Measurements from ENCODE around the gene HEATR5B. TPM values are rescaled to one million over a fixed set of nuclear protein-coding genes. Genes with fewer than 3 reads are reported as not detected.

HEATR5B gene
- total and polyA plus RNA-seq, 2 of the 4 experiments (the other 2 are of a cell fraction) = 8.3 to 17.9 TPM

DNA sequence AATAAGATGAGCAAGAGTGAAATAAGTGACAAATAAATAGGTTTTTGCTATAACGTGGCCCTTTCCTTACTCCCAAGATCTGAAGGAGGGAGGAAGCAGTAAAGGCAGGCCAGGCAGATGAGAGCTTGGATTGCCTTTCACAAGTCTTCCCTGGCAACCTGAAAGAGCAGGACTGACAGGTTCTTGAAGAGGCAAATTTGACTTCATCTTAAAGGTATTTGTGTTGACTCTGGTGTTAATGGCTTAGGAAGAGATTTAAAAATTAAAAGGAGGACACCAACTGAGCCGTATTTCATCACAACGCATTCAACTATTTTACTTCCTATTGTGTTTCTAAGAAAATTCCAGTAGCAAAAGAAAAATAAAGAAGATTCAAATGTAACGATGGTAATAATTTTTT lies 121.1 kb downstream of the HEATR5B start:
- no peak overlapping the region for H2AK5ac ChIP-seq (ENCODE audit: low read depth, low read length)
- no peaks in the 10 kb centered on the region for H3K27me3 ChIP-seq (ENCODE audit: control insufficient read depth, insufficient read depth, low read length)
- H3K56ac ChIP-seq (ENCODE audit: extremely low read depth, insufficient read depth, low read length) = no peak overlapping the region
- H2BK20ac ChIP-seq (ENCODE audit: low read depth, low read length) = no peak overlapping the region
- H3K4me3 ChIP-seq (ENCODE audit: insufficient read depth, low read depth, low read length) = no peak overlapping the region
- H3K4ac ChIP-seq (ENCODE audit: low read depth, low read length) = no peak overlapping the region
- BruUV-seq (replicated peaks) = no TSS peak
- H2AK9ac ChIP-seq (replicated peaks; ENCODE audit: low read depth, low read length, poor library complexity) = no peak overlapping the region
- H4K5ac ChIP-seq (ENCODE audit: low read depth, low read length) = no peak overlapping the region
- H4K91ac ChIP-seq (ENCODE audit: insufficient read depth, low read depth, low read length) = no peak overlapping the region
- H3K9me1 ChIP-seq (ENCODE audit: insufficient read depth, low read length) = peaks cover under 1% of the 10 kb centered on the region; the same call in 1 of the 2 replicates
- no peak overlapping the region for H4K8ac ChIP-seq (ENCODE audit: low read depth in 2 of 2, low read length in 2 of 2)
- CTCF ChIA-PET = no interaction called here
- H3K36me3 ChIP-seq (ENCODE audit: control insufficient read depth, insufficient read depth, low read length) = no peaks in the 10 kb centered on the region
- no peak overlapping the region for H3K18ac ChIP-seq (ENCODE audit: low read depth, low read length)
- no peak overlapping the region for H3K27ac ChIP-seq (ENCODE audit: insufficient read depth, low read length)
- intact Hi-C loops (cut with micrococcal nuclease) (no loop called here), in situ Hi-C loops (cut with MboI; ENCODE audit: low sequenced_read_pairs) (no loop called here), dilution Hi-C loops (cut with HindIII; ENCODE audit: low sequenced_read_pairs, unreplicated experiment) (no loop called here)
- no peak for TF ChIP-seq MAZ (IDR thresholded peaks at IDR 0.05; ENCODE audit: borderline replicate concordance, low read depth, low read length)
- no peak for TF ChIP-seq MAFK (IDR thresholded peaks at IDR 0.05; ENCODE audit: low read depth, low read length)
- TF ChIP-seq, protein P1, sequence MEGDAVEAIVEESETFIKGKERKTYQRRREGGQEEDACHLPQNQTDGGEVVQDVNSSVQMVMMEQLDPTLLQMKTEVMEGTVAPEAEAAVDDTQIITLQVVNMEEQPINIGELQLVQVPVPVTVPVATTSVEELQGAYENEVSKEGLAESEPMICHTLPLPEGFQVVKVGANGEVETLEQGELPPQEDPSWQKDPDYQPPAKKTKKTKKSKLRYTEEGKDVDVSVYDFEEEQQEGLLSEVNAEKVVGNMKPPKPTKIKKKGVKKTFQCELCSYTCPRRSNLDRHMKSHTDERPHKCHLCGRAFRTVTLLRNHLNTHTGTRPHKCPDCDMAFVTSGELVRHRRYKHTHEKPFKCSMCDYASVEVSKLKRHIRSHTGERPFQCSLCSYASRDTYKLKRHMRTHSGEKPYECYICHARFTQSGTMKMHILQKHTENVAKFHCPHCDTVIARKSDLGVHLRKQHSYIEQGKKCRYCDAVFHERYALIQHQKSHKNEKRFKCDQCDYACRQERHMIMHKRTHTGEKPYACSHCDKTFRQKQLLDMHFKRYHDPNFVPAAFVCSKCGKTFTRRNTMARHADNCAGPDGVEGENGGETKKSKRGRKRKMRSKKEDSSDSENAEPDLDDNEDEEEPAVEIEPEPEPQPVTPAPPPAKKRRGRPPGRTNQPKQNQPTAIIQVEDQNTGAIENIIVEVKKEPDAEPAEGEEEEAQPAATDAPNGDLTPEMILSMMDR (conservative IDR thresholded peaks at IDR 0.05; ENCODE audit: low read depth, low read length) = no peak
- TF ChIP-seq MXI1 (IDR thresholded peaks at IDR 0.05; ENCODE audit: borderline replicate concordance, low read depth, low read length) = no peak
- no peak for TF ChIP-seq RAD21 (IDR thresholded peaks at IDR 0.05; ENCODE audit: low read length)
- TF ChIP-seq RFX5 (IDR thresholded peaks at IDR 0.05; ENCODE audit: low read depth, low read length) = no peak
- no peak for TF ChIP-seq POLR2A (IDR thresholded peaks at IDR 0.05; ENCODE audit: low read depth, low read length)
- TF ChIP-seq, protein P2, sequence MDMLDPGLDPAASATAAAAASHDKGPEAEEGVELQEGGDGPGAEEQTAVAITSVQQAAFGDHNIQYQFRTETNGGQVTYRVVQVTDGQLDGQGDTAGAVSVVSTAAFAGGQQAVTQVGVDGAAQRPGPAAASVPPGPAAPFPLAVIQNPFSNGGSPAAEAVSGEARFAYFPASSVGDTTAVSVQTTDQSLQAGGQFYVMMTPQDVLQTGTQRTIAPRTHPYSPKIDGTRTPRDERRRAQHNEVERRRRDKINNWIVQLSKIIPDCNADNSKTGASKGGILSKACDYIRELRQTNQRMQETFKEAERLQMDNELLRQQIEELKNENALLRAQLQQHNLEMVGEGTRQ (IDR thresholded peaks at IDR 0.05; ENCODE audit: low read depth, low read length) = no peak
- no peak for TF ChIP-seq SMC3 (IDR thresholded peaks at IDR 0.05; ENCODE audit: low read depth, low read length)
- no peak for TF ChIP-seq CHD1 (IDR thresholded peaks at IDR 0.05; ENCODE audit: low read depth, low read length)
- no peak for TF ChIP-seq BHLHE40 (IDR thresholded peaks at IDR 0.05; ENCODE audit: low read depth, low read length)
- no peak for TF ChIP-seq CEBPB (IDR thresholded peaks at IDR 0.05; ENCODE audit: low read depth, low read length)
- no peak for TF ChIP-seq NFE2L2 (IDR thresholded peaks at IDR 0.05; ENCODE audit: low read depth, low read length)
- TF ChIP-seq, protein P3, sequence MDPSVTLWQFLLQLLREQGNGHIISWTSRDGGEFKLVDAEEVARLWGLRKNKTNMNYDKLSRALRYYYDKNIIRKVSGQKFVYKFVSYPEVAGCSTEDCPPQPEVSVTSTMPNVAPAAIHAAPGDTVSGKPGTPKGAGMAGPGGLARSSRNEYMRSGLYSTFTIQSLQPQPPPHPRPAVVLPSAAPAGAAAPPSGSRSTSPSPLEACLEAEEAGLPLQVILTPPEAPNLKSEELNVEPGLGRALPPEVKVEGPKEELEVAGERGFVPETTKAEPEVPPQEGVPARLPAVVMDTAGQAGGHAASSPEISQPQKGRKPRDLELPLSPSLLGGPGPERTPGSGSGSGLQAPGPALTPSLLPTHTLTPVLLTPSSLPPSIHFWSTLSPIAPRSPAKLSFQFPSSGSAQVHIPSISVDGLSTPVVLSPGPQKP (IDR thresholded peaks at IDR 0.05; ENCODE audit: borderline replicate concordance, low read depth, low read length) = no peak
- no peak for TF ChIP-seq RCOR1 (IDR thresholded peaks at IDR 0.05; ENCODE audit: insufficient replicate concordance, low read length)
- TF ChIP-seq FOS (IDR thresholded peaks at IDR 0.05; ENCODE audit: low read depth, low read length) = no peak
- no peak overlapping the region for H3K14ac ChIP-seq (replicated peaks; ENCODE audit: low read depth, low read length)
- POLR2A ChIA-PET (ENCODE audit: unreplicated experiment) = interaction anchor here (0.6 kb wide), 1 partner anchor 11 kb away, joined by 3 read pairs; no protein-coding TSS in a partner anchor
- H3K23ac ChIP-seq (ENCODE audit: low read depth, low read length) = no peak overlapping the region
- no peak for ATAC-seq (ENCODE audit: low read depth)
- no peak overlapping the region for H2BK120ac ChIP-seq (ENCODE audit: low read depth, low read length)
- DNase-seq = no peak
- H2BK5ac ChIP-seq (ENCODE audit: low read depth, low read length, poor library complexity, severe bottlenecking) = no peak overlapping the region
- peaks cover 19% of the 10 kb centered on the region for H4K20me1 ChIP-seq (ENCODE audit: insufficient read depth, low read length)
- no CpG with 5 or more reads among the region's 4 CpGs for WGBS, 2 experiments (ENCODE audit: extremely low coverage in 2 of 2, insufficient read length in 1 of 2)
- no peak overlapping the region for H3K9ac ChIP-seq (ENCODE audit: low read depth, low read length)
- no peak overlapping the region for H3K4me2 ChIP-seq (ENCODE audit: low read depth, low read length)
- peaks cover 17 to 56% of the 10 kb centered on the region in 2 experiments for H3K79me1 ChIP-seq (ENCODE audit: low read depth in 1 of 2, low read length in 2 of 2)
- peaks cover 5% of the 10 kb centered on the region for H3K4me1 ChIP-seq (ENCODE audit: control insufficient read depth, insufficient read depth, low read length)
- no peaks in the 10 kb centered on the region for H3K9me3 ChIP-seq (ENCODE audit: control insufficient read depth, insufficient read depth, low read length)
- no peak overlapping the region for H2AFZ ChIP-seq (replicated peaks; ENCODE audit: low read length, poor library complexity)
- H2BK15ac ChIP-seq (ENCODE audit: low read depth, low read length) = no peak overlapping the region
